Chondrocyte (in vitro differentiated cells): ENCODE results near the gene POU2F2. TPM values are rescaled to one million over a fixed set of nuclear protein-coding genes. Genes with fewer than 3 reads are reported as not detected.

ENCODE experiments used
- DNase-seq: peaks from one replicate; pipeline ENCODE4 v3.0.0; 2021; ENCODE audit warnings: mixed read lengths, low spot score
- H3K27ac Mint-ChIP-seq: one replicate; pipeline ENCODE4 v1.8.0; 2021; ENCODE audit warnings: mild to moderate bottlenecking, moderate library complexity, mixed read lengths; ENCODE audit not compliant: unreplicated experiment
- H3K27me3 Mint-ChIP-seq: 2 replicates; pipeline ENCODE4 v1.8.0; 2021; ENCODE audit warnings: low read depth, mixed read lengths
- H3K36me3 Mint-ChIP-seq: 2 replicates; pipeline ENCODE4 v1.8.0; 2021; ENCODE audit warnings: low read depth, mixed read lengths
- H3K4me1 Mint-ChIP-seq: 2 replicates; pipeline ENCODE4 v1.8.0; 2021; ENCODE audit warnings: low read depth, mild to moderate bottlenecking, mixed read lengths
- H3K4me3 Mint-ChIP-seq: one replicate; pipeline ENCODE4 v1.8.0; 2021; ENCODE audit warnings: mild to moderate bottlenecking, moderate library complexity, mixed read lengths; ENCODE audit not compliant: unreplicated experiment
- H3K9me3 Mint-ChIP-seq: 2 replicates; pipeline ENCODE4 v1.8.0; 2021; ENCODE audit warnings: low read depth, mixed read lengths
- total RNA-seq: library from RNA; stranded (reverse); gene quantifications from 3 replicates; pipeline ENCODE4 v1.2.1, GENCODE V29; 2021
- TF ChIP-seq, protein P1 (sequence below): fragments of 200-600 bp; sonication (generic); IDR thresholded peaks from 2 replicates; pipeline ENCODE4 v1.5.0; 2021; ENCODE audit warnings: antibody characterized with exemption, mild to moderate bottlenecking, moderate library complexity

The POU2F2 gene
- total RNA-seq, 1 donor from 2014 or later, result 1.5 TPM

DNA sequence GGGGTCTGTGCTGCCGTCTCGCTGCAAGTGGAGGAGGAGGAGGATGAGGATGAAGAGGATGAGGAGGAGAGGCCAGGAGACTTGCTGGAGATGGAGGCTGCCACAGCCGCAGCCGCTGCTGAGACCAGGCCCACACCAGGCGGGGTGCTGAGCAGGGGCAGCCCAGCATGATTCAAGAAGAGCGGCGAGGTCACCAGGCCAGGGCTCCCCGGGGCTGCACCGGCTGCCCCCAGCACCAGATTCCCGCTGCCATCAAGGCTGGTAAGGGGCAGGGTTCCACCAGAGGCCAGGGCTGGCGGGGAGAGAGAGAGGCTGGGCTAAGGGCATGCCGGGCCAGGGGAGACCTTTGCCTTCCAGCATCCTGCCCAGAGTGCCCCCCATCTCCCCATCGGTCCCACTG is 40.9 kb downstream of the POU2F2 start:
- no peaks in the 10 kb centered on the region for H3K27me3 Mint-ChIP-seq
- no peak for DNase-seq
- no peak overlapping the region for H3K27ac Mint-ChIP-seq
- no peaks in the 10 kb centered on the region for H3K36me3 Mint-ChIP-seq
- H3K4me1 Mint-ChIP-seq, result peaks cover 25% of the 10 kb centered on the region
- H3K9me3 Mint-ChIP-seq, result no peaks in the 10 kb centered on the region
- TF ChIP-seq, protein P1, sequence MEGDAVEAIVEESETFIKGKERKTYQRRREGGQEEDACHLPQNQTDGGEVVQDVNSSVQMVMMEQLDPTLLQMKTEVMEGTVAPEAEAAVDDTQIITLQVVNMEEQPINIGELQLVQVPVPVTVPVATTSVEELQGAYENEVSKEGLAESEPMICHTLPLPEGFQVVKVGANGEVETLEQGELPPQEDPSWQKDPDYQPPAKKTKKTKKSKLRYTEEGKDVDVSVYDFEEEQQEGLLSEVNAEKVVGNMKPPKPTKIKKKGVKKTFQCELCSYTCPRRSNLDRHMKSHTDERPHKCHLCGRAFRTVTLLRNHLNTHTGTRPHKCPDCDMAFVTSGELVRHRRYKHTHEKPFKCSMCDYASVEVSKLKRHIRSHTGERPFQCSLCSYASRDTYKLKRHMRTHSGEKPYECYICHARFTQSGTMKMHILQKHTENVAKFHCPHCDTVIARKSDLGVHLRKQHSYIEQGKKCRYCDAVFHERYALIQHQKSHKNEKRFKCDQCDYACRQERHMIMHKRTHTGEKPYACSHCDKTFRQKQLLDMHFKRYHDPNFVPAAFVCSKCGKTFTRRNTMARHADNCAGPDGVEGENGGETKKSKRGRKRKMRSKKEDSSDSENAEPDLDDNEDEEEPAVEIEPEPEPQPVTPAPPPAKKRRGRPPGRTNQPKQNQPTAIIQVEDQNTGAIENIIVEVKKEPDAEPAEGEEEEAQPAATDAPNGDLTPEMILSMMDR, result no peak
- no peak overlapping the region for H3K4me3 Mint-ChIP-seq

DNA sequence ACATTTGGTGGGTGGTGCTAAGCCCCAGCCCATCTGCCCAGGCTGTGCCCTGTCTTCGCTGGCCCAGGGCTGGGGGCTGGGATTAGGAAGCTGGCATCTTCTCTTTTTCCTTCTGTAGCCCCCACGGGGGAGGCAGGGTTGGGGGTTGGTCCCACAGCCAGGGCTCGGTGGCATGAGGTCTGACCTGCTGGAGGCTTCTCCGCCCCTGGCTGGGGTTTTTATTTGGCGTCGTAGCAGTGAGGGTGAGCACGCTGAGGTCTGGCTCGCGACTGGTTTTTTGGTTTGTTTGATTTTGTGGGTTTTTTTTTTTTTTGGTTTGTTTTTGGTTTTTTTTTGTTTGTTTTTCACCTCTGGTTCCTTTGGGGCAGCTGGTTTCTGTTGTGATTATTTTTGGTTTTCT is 41.6 kb downstream of the POU2F2 start:
- no peak for DNase-seq
- Mint-ChIP-seq H3K4me1 (peaks cover 25% of the 10 kb centered on the region), H3K4me3 (no peak overlapping the region), H3K9me3 (no peaks in the 10 kb centered on the region), H3K36me3 (no peaks in the 10 kb centered on the region), H3K27me3 (no peaks in the 10 kb centered on the region), H3K27ac (no peak overlapping the region)
- TF ChIP-seq, protein P1, result no peak

DNA sequence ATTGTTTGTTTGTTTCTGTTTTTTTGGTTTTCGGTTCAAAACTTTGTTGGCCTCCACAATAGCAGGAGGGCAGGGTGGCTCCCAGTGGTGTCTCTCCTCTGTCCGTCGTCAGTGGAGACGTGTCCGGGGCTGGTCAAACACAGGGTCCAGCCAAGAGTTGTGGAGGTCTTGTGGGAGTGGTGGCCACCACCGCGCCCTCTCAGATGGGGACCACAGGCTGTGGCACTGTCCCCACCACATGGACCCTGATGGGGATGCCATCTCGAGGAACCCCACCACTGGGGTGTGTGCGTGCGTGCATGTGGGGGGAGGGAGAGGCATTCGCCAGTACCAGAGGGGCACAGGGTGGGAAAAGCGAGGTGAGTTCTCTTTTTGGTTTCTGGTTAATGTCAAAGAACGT is 42.5 kb downstream of the POU2F2 start:
- TF ChIP-seq, protein P1, result no peak
- no peak overlapping the region for H3K27ac Mint-ChIP-seq
- H3K9me3 Mint-ChIP-seq, result no peaks in the 10 kb centered on the region
- no peaks in the 10 kb centered on the region for H3K27me3 Mint-ChIP-seq
- DNase-seq, result no peak
- H3K36me3 Mint-ChIP-seq, result peaks cover 2% of the 10 kb centered on the region
- H3K4me3 Mint-ChIP-seq, result no peak overlapping the region
- H3K4me1 Mint-ChIP-seq, result peaks cover 25% of the 10 kb centered on the region

DNA sequence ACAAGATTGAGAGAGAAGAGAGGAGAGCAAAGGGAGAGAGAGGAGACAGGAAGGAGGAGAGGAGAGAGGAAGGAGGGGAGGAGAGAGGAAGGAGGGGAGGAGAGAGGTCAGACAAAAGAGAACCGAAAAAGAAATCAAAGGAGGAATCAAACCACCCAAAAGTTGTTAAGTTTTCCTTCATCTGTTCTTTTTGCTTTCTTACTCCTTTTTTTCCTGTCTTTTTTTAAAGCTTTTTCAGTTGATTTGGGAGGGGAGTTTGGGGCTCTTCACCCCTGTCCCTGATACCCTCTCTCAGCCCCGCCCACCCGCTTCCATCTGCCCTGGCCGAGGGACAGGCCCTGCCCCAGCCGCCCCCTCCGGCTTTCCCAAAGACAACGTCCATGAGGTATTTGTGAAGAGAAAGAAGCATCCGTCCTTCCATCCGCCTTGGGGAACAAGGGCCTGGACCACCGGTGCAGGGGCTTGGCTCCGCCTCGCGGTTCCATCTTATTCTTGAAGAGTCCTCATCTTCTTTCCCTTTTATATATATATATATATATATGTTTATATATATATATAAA is 43.0 kb downstream of the POU2F2 start:
- Mint-ChIP-seq H3K4me1 (peaks cover 25% of the 10 kb centered on the region), H3K27ac (peak overlapping the region; percentile 95), H3K4me3 (no peak overlapping the region), H3K27me3 (no peaks in the 10 kb centered on the region), H3K36me3 (peaks cover 2% of the 10 kb centered on the region), H3K9me3 (no peaks in the 10 kb centered on the region)
- TF ChIP-seq, protein P1, result no peak
- no peak for DNase-seq

DNA sequence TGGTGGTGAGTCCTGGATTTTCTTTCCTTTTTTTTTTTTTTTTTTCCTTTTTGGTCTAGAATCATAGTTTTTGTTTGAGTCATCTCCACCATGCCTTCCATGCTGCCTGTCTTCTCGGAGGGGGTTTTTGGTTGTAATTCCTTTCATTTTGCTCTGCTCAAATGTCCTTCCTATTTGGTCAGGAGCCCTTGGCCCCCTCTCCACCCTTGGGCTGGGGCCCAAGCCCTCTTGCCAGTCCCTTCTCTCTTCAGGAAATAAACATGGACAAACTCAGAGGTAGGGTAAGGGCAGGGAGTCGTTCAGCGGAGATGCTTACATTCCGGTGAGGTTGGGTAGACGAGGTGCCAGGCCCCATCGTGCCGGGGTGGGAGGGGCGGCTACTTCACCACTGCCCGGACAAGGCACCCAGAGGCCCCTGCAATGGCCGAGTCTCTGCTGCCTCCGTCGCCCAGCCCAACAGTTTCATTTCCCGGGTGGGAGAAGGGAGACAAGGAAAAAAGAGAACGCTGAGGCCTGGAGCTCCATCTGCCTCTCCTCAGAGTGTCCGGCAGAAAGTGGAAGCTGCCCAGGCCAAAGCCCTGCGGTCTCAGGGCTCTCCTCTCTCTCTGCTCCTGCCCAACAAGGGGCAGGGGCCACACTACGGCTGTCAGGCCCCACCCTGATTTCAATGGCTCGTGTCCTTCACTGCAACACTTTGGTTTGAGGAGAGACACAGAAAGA is 43.6 kb downstream of the POU2F2 start:
- no peaks in the 10 kb centered on the region for H3K27me3 Mint-ChIP-seq
- no peaks in the 10 kb centered on the region for H3K9me3 Mint-ChIP-seq
- H3K4me3 Mint-ChIP-seq, result peak overlapping the region; percentile 46
- peaks cover 21% of the 10 kb centered on the region for H3K4me1 Mint-ChIP-seq
- H3K27ac Mint-ChIP-seq, result peak overlapping the region; percentile 95
- TF ChIP-seq, protein P1, result no peak
- DNase-seq, result no peak
- peaks cover 5% of the 10 kb centered on the region for H3K36me3 Mint-ChIP-seq
